ENCODE results near the gene DBF4B.
"Not testable (repeated sequence)": the region's sequence is repeated elsewhere in the genome, so short reads cannot be mapped to it uniquely, and the experiment has no call there.

Gene DBF4B

GRCh38 chr17:44719444-44719843 lies 11.0 kb downstream of the DBF4B start:
- Histone ChIP-seq H3K4me1 (ENCODE audit: insufficient read depth, low read length, severe bottlenecking) (no peaks in the 10 kb centered on the region), H3K9me2 (ENCODE audit: low read depth, low read length) (no peaks in the 10 kb centered on the region), H3K9ac (ENCODE audit: low read length) (no peak overlapping the region), H4K20me1 (ENCODE audit: insufficient read depth, low read length) (no peaks in the 10 kb centered on the region), H3K4me2 (ENCODE audit: low read length) (no peak overlapping the region), H2AFZ (ENCODE audit: low read length) (no peak overlapping the region), H3K4me3 (ENCODE audit: low read depth, low read length, poor library complexity, severe bottlenecking) (no peak overlapping the region), H3F3A (ENCODE audit: insufficient read depth, low read length) (no peaks in the 10 kb centered on the region), H3K36me3 (ENCODE audit: insufficient read depth, low read length) (peaks cover 38% of the 10 kb centered on the region), H3K9me3 (ENCODE audit: low read length) (no peaks in the 10 kb centered on the region), H3K79me2 (ENCODE audit: insufficient read depth, low read length) (no peaks in the 10 kb centered on the region), H3K27me3 (ENCODE audit: insufficient read depth, low read length) (no peaks in the 10 kb centered on the region), H3K27ac (ENCODE audit: low read depth, low read length, poor library complexity, severe bottlenecking) (no peak overlapping the region)
- no peak for TF ChIP-seq EZH2 (IDR thresholded peaks at IDR 0.05; ENCODE audit: borderline replicate concordance, low read length)
- no peak for TF ChIP-seq CTCF (IDR thresholded peaks at IDR 0.05; ENCODE audit: low read length)

GRCh38 chr17:44722254-44722653 lies 13.8 kb downstream of the DBF4B start:
- no peaks in the 10 kb centered on the region for H3K4me1 ChIP-seq (ENCODE audit: insufficient read depth, low read length, severe bottlenecking)
- H3K27me3 ChIP-seq (ENCODE audit: insufficient read depth, low read length), result no peaks in the 10 kb centered on the region
- H3K79me2 ChIP-seq (ENCODE audit: insufficient read depth, low read length), result no peaks in the 10 kb centered on the region
- H3K4me2 ChIP-seq (ENCODE audit: low read length), result no peak overlapping the region
- H3K9me3 ChIP-seq (ENCODE audit: low read length), result no peaks in the 10 kb centered on the region
- H4K20me1 ChIP-seq (ENCODE audit: insufficient read depth, low read length), result no peaks in the 10 kb centered on the region
- H3K36me3 ChIP-seq (ENCODE audit: insufficient read depth, low read length), result peaks cover 42% of the 10 kb centered on the region
- H3K4me3 ChIP-seq (ENCODE audit: low read depth, low read length, poor library complexity, severe bottlenecking), result no peak overlapping the region
- H3K9me2 ChIP-seq (ENCODE audit: low read depth, low read length), result no peaks in the 10 kb centered on the region
- no peak for TF ChIP-seq CTCF (IDR thresholded peaks at IDR 0.05; ENCODE audit: low read length)
- TF ChIP-seq EZH2 (IDR thresholded peaks at IDR 0.05; ENCODE audit: borderline replicate concordance, low read length), result no peak
- H3F3A ChIP-seq (ENCODE audit: insufficient read depth, low read length), result no peaks in the 10 kb centered on the region
- H3K27ac ChIP-seq (ENCODE audit: low read depth, low read length, poor library complexity, severe bottlenecking), result no peak overlapping the region
- H2AFZ ChIP-seq (ENCODE audit: low read length), result no peak overlapping the region
- H3K9ac ChIP-seq (ENCODE audit: low read length), result no peak overlapping the region

- peaks cover 22% of the 10 kb centered on the region for H3K36me3 ChIP-seq (ENCODE audit: insufficient read depth, low read length)
- not testable (repeated sequence) for H3K9me2 ChIP-seq (ENCODE audit: low read depth, low read length); H3K79me2 ChIP-seq (ENCODE audit: insufficient read depth, low read length); H4K20me1 ChIP-seq (ENCODE audit: insufficient read depth, low read length); H3K4me2 ChIP-seq (ENCODE audit: low read length); H2AFZ ChIP-seq (ENCODE audit: low read length); H3K9me3 ChIP-seq (ENCODE audit: low read length); H3K27me3 ChIP-seq (ENCODE audit: insufficient read depth, low read length); H3K9ac ChIP-seq (ENCODE audit: low read length); H3K4me1 ChIP-seq (ENCODE audit: insufficient read depth, low read length, severe bottlenecking); H3K4me3 ChIP-seq (ENCODE audit: low read depth, low read length, poor library complexity, severe bottlenecking); H3K27ac ChIP-seq (ENCODE audit: low read depth, low read length, poor library complexity, severe bottlenecking); H3F3A ChIP-seq (ENCODE audit: insufficient read depth, low read length)
Measured at GRCh38 chr17:44726121-44726520, 17.7 kb downstream of the DBF4B start.

GRCh38 chr17:44733753-44734152 lies 25.3 kb downstream of the DBF4B start:
- no peak overlapping the region for H3K4me3 ChIP-seq (ENCODE audit: low read depth, low read length, poor library complexity, severe bottlenecking)
- no peaks in the 10 kb centered on the region for H3F3A ChIP-seq (ENCODE audit: insufficient read depth, low read length)
- no peaks in the 10 kb centered on the region for H3K4me1 ChIP-seq (ENCODE audit: insufficient read depth, low read length, severe bottlenecking)
- no peak overlapping the region for H2AFZ ChIP-seq (ENCODE audit: low read length)
- H3K27me3 ChIP-seq (ENCODE audit: insufficient read depth, low read length), result no peaks in the 10 kb centered on the region
- H4K20me1 ChIP-seq (ENCODE audit: insufficient read depth, low read length), result no peaks in the 10 kb centered on the region
- no peaks in the 10 kb centered on the region for H3K79me2 ChIP-seq (ENCODE audit: insufficient read depth, low read length)
- no peak overlapping the region for H3K4me2 ChIP-seq (ENCODE audit: low read length)
- TF ChIP-seq EZH2 (IDR thresholded peaks at IDR 0.05; ENCODE audit: borderline replicate concordance, low read length) (no peak), CTCF (IDR thresholded peaks at IDR 0.05; ENCODE audit: low read length) (peak; percentile 48; the same call in 1 of the 2 replicates)
- no peak overlapping the region for H3K9ac ChIP-seq (ENCODE audit: low read length)
- no peaks in the 10 kb centered on the region for H3K9me2 ChIP-seq (ENCODE audit: low read depth, low read length)
- H3K9me3 ChIP-seq (ENCODE audit: low read length), result no peaks in the 10 kb centered on the region
- H3K27ac ChIP-seq (ENCODE audit: low read depth, low read length, poor library complexity, severe bottlenecking), result no peak overlapping the region
- peaks cover 10% of the 10 kb centered on the region for H3K36me3 ChIP-seq (ENCODE audit: insufficient read depth, low read length)
